ENCODE results near the gene ABITRAM.

GRCh38 chr9:108924466-108924865, 9.7 kb upstream of the ABITRAM start:
- TF ChIP-seq CTCF (IDR thresholded peaks at IDR 0.05) (no peak), POLR2A (IDR thresholded peaks at IDR 0.05) (no peak)
